HTR-8/SVneo (cell line): ENCODE measurements around the gene CLTCL1.

Source experiments
- DNase-seq: peaks from one replicate; pipeline ENCODE4 v3.0.0; 2011; ENCODE audit warnings: low spot score, mixed read lengths; ENCODE audit not compliant: insufficient read length
- FAIRE-seq: peaks from 2 replicates; lab custom pipeline; 2011; peaks lifted over from hg19 to GRCh38; lab: Jason Lieb, UNC

Gene CLTCL1

DNA sequence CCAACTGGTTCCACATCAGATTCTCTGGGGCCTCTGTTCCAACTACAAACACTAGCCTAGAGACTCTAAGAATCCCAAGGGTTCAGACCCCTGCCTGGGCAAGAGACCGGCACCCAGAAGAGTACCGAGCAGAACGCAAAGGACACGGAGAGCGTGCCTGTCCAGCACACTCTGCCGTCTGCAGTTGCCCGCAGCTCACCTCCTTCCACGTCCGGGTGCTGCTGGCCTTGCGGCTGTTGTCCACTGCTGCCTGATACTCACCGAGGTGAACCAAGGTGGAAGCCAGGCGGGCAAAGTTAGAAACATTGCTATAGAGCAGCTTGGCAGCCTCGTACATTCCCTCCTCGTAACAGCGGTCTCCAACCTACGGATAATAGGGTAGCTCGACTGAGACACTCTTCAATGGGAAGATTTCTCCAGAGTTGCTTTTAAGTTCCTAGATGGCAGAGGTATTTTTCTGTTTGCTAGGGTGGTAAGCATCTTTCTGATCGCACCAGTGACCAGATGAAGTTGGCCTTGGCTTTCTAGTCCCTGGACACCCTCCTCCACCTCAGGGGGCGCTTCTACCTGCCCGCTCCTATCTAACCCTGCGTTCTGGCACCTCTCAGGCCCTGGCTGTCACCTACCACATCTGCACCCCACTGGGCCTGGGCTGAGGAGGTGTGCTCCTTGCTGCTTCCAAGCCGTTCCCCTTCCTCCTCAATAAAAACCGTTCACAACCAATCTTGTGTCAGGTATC lies 90.2 kb downstream of the CLTCL1 start:
- no peak for DNase-seq
- FAIRE-seq, result no peak

- FAIRE-seq, result no peak
- DNase-seq, result no peak
Observed at GRCh38 chr22:19199479-19199878, 92.0 kb downstream of the CLTCL1 start.

DNA sequence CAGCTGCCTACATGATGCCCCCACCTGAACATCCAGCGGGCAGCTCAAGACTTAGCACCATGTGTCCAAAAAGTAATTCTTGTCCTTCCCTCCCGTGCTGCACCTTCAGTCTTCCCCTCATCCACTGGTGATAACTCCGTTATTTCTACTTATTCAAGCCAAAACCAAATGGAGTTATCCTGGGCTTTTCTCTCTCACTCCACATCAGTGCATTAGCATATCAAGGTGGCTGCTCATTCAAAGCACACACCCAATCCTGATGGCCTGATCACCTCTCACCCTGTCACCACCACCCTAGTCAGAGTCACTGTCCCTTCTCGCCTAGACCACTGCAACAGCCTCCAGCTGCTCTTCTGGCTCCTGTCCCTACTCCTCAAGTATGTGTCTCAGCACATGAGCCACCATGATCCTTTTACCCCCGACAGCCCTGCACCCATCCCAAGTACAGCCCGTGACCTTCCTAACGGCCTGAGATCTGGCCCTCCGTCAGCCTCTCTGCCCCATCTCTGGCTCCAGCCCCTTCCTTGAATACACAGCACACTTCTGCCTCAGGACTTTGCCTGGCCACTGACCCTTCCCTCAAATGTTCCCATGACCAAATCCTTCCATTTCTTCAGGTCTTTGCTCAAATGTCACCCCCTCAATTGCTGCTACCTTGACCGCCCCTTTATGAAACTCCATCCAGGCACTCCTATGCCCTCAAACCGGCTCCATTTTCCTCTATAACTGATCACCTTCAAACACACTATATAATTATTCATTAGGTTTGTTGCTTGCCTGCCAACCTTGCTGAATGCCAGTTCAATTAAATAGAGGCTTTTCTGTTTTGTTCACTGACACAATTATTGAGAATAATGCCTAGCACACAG lies 93.3 kb downstream of the CLTCL1 start:
- DNase-seq (no peak), FAIRE-seq (no peak)

GRCh38 chr22:19196841-19197612 lies 94.5 kb downstream of the CLTCL1 start:
- no peak for DNase-seq
- no peak for FAIRE-seq

- no peak for FAIRE-seq
- no peak for DNase-seq
Observed at GRCh38 chr22:19195796-19196731, 95.5 kb downstream of the CLTCL1 start.

DNA sequence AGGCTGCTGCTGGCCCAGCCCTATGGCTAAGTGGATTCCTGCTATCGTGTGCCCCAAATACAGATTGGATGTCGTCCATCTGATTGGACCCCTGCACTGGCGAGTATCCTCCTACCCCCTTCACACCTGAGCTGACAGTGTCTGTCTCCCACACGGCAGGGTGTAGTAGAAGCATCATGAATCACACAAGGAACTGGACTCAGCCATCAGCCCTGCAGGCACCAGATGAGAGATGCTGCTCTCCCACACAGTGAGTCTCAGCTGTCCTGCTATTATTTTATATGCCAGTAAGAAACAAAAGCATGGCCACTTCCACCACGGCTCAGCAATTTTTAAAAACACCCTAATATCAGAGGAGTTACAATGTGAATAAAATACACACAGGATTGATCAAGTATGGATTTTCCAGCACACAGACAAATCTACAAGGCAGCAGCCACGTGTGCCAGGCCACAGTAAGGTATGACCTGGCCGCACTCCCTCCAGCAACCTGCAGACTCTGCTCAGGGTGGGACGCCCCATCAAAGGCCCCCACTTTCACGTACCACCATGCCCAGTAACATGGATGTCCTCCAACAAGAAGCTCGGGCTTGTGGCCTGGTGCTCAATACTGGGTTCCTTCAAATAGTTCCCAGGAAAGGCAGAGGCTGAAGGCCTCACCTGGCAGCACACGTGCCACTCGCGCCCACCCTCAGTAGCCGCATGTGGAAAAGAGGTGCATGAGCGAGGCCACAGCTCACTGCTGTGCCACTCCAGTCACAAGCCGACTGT lies 96.6 kb downstream of the CLTCL1 start:
- DNase-seq (no peak), FAIRE-seq (no peak)

GRCh38 chr22:19193879-19194278 lies 97.6 kb downstream of the CLTCL1 start:
- DNase-seq (no peak), FAIRE-seq (no peak)

DNA sequence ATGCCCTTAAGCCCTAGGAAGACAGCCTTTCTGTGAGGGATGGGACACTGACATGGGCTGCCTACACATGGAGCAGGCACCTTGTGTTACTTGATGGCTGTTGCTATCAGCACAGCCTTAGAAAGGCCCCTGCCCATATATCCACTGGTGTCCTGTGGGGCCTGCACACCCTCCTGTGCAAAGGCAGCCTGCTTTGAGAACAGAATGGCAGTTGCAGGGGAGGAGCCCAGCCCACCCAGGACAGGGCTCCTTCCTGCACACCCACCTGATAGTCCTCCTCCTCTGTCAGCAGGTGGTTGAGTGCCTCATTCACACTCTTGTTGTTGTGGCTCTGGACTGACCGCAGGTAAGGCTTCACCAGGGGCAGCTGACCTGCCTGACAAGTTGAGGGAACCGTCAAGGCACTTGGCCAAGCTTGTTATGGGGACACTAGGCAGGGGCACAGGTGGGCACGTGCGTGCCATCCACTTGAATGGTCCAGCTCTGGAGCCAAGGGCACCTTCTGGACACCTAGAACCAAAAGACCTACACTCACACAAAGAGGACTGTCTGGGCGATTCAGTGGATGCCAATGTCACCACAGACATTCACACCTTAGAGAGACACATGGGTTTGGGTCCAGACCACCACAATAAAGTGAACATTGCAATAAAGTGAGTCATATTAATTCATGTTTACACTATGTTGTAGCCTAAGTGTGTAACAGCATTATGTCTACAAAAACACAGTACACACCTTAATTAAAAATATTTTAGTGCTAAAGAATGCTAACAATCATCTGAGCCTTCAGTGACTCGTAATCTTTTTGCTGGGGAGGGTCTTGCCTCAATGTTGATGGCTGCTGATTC lies 103.6 kb downstream of the CLTCL1 start:
- FAIRE-seq (no peak), DNase-seq (no peak)

DNA sequence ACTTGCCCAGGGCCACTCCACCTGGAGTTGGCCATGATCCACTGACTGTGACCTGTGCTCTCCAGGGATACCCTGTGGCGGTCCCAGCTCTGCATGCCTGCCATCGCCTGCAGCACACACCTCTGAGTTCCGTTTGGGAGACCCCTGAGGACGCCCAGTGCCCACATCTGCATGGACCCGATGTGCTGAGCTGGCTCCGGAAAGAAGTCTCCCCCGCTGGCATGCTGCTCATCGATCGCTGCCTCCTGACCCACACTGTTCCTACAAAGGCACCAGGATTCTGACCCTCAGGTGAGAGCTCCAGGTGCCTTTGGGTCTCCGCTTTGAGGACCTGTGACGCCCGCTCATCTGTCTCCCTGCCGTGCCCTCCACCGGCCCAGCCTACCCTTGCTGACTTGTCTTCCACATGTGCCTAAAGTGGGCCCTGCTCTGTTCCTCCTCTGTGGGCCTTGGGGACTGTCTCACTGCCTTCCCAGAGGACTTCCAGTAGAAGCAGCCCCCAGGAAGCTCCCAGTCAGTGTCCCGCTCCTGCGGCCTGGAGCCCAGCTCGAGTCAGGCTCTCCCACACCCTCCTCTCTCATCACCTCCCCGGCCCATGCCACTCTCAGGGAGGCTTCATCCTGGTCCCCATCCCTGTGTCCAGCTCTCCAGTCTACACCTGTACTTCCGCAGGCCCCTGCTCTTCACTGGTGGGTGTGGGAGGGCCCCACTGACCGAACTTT lies 107.1 kb downstream of the CLTCL1 start:
- DNase-seq (no peak), FAIRE-seq (no peak)

GRCh38 chr22:19183216-19183615 lies 108.3 kb downstream of the CLTCL1 start:
- FAIRE-seq (no peak), DNase-seq (no peak)

GRCh38 chr22:19182472-19183157 lies 108.9 kb downstream of the CLTCL1 start:
- DNase-seq, result no peak
- FAIRE-seq, result no peak

DNA sequence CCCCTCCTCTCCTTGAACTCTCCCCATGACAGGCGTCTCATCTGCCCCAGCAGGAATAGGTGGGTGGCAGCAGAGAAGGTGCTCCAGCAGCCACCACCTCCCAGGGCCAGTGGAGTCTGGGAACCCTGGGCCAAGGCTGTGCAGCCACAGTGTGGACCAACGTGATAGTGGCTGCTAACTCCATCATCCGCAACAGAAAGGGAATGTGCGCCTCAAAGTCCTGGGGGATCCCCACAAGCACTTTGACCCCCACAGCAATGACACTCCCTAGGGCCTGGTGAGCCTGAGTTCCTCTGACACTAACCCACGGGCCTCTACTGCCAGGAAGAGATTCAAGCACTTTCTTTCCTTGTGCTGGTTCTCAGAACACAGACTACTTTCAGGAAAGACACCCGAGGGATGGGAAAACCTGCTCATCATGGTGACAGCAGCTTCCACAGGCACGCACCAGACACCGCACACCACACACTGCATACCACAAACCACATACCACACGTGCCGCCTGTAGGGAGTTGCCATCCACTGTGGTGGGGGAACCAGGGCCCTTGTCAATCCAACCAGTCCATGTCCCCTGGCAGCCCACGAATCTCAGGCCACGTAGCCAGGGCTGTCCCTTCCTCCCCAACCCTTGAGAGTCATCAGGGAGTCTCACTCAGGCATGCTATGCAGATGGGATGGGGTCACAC lies 109.6 kb downstream of the CLTCL1 start:
- FAIRE-seq (no peak), DNase-seq (no peak)

DNA sequence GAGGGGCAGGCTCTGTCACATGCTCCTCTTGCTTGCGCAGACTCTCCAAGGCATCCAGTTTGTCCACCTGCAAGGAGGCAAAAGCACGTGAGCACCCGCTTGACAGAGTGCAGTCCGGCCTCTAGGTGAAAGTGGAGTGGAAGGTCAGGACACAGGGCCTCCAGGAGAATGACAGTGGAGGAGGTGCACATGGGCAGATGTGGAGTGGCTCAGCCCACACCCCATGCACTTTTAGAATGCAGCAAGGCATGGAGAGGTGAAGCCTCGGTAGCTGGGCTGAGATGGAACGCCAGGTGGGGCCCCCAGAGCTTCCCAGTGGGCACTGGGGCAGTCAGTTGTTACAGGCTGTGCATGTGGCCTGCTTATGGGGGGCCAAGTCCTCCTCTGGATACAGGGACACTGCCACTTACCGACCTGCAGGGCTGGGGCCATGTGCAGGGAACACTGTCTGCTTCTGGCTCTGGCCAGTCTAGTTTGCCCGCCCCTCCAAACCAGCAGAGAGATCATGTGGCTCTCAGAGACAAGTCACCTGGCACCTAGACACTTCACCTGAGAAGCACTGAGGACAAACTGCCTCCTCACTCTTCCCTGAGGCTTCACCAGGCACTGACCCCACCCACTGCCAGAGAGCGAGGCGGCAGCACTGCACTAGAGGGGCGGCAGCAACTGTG lies 110.6 kb downstream of the CLTCL1 start:
- DNase-seq, result no peak
- FAIRE-seq, result no peak

DNA sequence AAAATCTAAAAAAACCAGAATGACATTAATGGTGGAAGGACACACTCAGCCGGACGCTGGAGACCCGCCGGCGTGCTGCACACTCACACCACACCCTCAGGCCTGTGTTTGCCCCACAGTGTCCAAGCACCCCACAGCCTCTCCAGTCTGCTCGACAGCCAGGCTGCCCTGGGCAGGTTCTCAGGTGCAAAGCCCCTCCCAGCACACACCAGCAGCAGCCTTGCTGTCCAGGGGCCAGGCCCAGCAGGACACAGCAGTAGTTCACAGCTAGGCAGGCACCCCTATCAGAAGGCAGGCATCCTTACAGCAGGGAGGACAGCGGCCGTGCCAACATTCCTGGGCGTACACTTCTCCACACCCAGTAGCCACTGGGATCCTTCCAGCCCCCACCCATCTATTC lies 111.3 kb downstream of the CLTCL1 start:
- DNase-seq, result no peak
- no peak for FAIRE-seq

DNA sequence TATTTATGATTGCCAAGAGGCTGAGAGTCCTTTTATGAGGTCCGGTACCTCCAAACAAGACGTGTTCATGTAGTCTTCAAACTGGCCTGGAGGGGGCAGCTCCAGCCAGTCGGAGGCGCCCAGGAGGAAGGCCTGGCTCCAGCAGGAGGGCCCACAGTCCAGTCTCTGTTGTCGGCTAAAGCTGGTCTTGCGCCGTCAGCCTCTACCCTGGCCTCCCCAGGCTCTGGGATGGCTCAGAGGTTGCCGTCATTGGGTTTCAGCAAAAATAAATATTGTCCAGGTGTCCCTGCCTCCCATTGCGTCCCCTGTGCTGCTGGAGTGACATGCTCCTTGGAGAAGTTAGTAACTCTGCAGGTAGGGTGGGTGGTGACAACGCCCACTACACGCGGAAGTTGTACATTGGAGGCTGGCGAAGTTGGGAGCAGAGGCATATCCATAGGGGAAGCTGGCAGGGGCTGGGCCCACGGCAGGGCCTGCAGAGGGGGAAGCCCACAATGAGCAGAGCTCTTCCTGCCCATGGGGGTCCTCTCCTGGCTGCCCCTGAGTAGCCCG lies 111.9 kb downstream of the CLTCL1 start:
- no peak for FAIRE-seq

More for the DNA sequence above, 111.9 kb downstream of the CLTCL1 start:
- peak; percentile 82 for DNase-seq
